ENCODE measurements around the gene BDKRB2. TPM values are rescaled to one million over a fixed set of nuclear protein-coding genes. Genes with fewer than 3 reads are reported as not detected.

BDKRB2 gene
- polyA plus RNA-seq, 2 of the 4 experiments (the other 2 are of a cell fraction): 13.9 to 21.6 TPM

- Histone ChIP-seq H3K4me2 (no peak overlapping the region), H3K27ac (no peak overlapping the region), H3K9me3 (no peaks in the 10 kb centered on the region), H3K4me3 (no peak overlapping the region), H3K4me1 (peaks cover 22% of the 10 kb centered on the region)
- TF ChIP-seq POLR2A (IDR thresholded peaks at IDR 0.05; ENCODE audit: low read length): no peak
- no peak for TF ChIP-seq HEYL (CRISPR knock-in tag; IDR thresholded peaks at IDR 0.05)
- TF ChIP-seq HMGXB4 (CRISPR knock-in tag; IDR thresholded peaks at IDR 0.05; ENCODE audit: borderline replicate concordance): no peak
- no peak for TF ChIP-seq EP300 (IDR thresholded peaks at IDR 0.05)
- no peak for TF ChIP-seq NR3C1 (IDR thresholded peaks at IDR 0.05)
- no peak for TF ChIP-seq HES2 (IDR thresholded peaks at IDR 0.05)
- TF ChIP-seq RCOR1 (IDR thresholded peaks at IDR 0.05; ENCODE audit: low read depth, low read length): no peak
- TF ChIP-seq JUNB (IDR thresholded peaks at IDR 0.05): no peak
- no peak for TF ChIP-seq ATOH8 (CRISPR knock-in tag; IDR thresholded peaks at IDR 0.05; ENCODE audit: low read depth)
- TF ChIP-seq MYC (IDR thresholded peaks at IDR 0.05; ENCODE audit: borderline replicate concordance, low read length): no peak
- TF ChIP-seq CHD2 (IDR thresholded peaks at IDR 0.05; ENCODE audit: low read length, partially characterized antibody): no peak
- TF ChIP-seq RNF2 (IDR thresholded peaks at IDR 0.05; ENCODE audit: borderline replicate concordance, low read depth): no peak
- no peak for TF ChIP-seq BCL3 (IDR thresholded peaks at IDR 0.05)
- TF ChIP-seq EHF (CRISPR knock-in tag; IDR thresholded peaks at IDR 0.05): no peak
- DNase-seq (ENCODE audit: low read depth in 1 of 2, low spot score in 1 of 2): no peak
- POLR2A ChIA-PET: no interaction called here
- CTCF ChIA-PET: no interaction called here
- 84% methylated on average over 7 of the region's 7 CpGs for WGBS (ENCODE audit: missing lambda C conversion rate)
- no peak for FAIRE-seq
- no peak for ATAC-seq
Observed at GRCh38 chr14:96227428-96227827, 22.8 kb downstream of the BDKRB2 start.

- Histone ChIP-seq H3K4me1 (peaks cover 16% of the 10 kb centered on the region), H3K27ac (peak overlapping the region in 1 of 2 experiments; percentile 40; a peak in 1 of 6 replicates), H3K9me3 (no peaks in the 10 kb centered on the region), H3K4me2 (no peak overlapping the region), H3K4me3 (no peak overlapping the region)
- FAIRE-seq (no peak), DNase-seq (ENCODE audit: low read depth in 1 of 2, low spot score in 1 of 2) (no peak), ATAC-seq (no peak)
- 87% methylated on average over 6 of the region's 6 CpGs for WGBS (ENCODE audit: missing lambda C conversion rate)
- CTCF ChIA-PET: interaction anchor here (0.9 to 1.4 kb wide), 2 partner anchors 12 to 128 kb away, joined by 3 to 5 read pairs; no protein-coding TSS in a partner anchor
- TF ChIP-seq ATOH8 (CRISPR knock-in tag; IDR thresholded peaks at IDR 0.05; ENCODE audit: low read depth): no peak
- TF ChIP-seq USF2 (IDR thresholded peaks at IDR 0.05): no peak
- no peak for TF ChIP-seq MAX (IDR thresholded peaks at IDR 0.05)
- TF ChIP-seq EP300 (IDR thresholded peaks at IDR 0.05): no peak
- TF ChIP-seq GATA3 (IDR thresholded peaks at IDR 0.05; ENCODE audit: borderline replicate concordance): no peak
- no peak for TF ChIP-seq JUNB (IDR thresholded peaks at IDR 0.05)
- no peak for TF ChIP-seq CBX8 (IDR thresholded peaks at IDR 0.05)
- POLR2A ChIA-PET: no interaction called here
Observed at GRCh38 chr14:96229315-96229714, 24.7 kb downstream of the BDKRB2 start.
